ENCODE results near the gene ANXA7.
"Not testable (repeated sequence)": the region's sequence is repeated elsewhere in the genome, so short reads cannot be mapped to it uniquely, and the experiment has no call there.

Gene ANXA7

GRCh38 chr10:73408061-73408460 is 5.8 kb downstream of the ANXA7 start:
- no peak for DNase-seq (ENCODE audit: low read depth in 3 of 3)

GRCh38 chr10:73407495-73407894 is 6.4 kb downstream of the ANXA7 start:
- no peak for DNase-seq (ENCODE audit: low read depth in 3 of 3)

DNA sequence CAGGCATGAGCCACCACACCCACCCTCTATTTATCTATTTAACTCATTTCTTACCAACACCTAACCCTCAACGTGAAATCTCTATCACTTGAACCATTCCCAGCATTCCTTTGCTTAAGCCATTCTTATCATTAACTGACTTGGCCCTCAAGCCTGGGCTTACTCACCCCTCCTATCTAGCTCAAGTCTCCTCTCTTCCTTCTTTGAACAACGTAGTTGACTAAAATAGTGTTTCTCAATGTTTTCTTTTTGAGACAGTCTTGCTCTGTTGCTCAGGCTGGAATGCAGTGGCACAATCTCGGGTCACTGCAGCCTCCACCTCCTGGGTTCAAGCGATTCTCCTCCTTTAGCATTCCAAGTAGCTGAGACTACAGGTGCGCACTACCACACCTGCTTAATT is 7.0 kb downstream of the ANXA7 start:
- DNase-seq (ENCODE audit: low read depth in 3 of 3), result no peak

DNA sequence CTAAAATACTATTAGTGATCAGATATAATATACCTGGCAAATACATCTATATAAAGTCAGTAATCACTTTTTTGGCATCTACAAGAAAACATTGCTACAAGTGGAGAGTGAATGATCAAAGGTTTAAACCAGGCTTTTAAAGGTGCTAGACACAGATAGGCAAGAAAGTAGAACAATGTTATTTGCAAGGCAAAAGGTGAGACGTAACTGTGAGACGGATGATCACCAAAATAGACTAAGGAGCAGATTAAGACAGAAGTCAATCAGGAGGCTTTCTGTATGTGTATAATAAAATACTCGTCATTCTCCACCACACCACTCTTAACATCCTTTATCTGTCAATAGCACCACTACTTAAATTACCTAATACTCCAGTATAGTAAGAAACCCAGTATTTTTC is 8.3 kb downstream of the ANXA7 start:
- no peak for DNase-seq (ENCODE audit: low read depth in 3 of 3)

DNA sequence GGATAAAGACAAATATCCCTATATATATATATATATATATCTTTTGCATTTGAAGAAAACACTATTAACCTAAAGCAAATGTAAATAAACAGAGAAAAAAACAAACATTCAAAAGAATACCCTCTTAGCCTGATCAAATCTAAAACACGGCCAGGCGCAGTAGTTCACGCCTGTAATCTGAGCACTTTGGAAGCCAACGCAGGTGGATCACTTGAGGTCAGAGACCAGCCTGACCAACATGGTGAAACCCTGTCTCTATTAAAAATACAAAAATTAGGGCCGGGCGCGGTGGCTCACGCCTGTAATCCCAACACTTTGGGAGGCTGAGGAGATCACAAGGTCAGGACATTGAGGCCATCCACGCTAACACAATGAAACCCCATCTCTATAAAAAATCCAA is 9.2 kb downstream of the ANXA7 start:
- DNase-seq (ENCODE audit: low read depth in 3 of 3), result no peak

DNA sequence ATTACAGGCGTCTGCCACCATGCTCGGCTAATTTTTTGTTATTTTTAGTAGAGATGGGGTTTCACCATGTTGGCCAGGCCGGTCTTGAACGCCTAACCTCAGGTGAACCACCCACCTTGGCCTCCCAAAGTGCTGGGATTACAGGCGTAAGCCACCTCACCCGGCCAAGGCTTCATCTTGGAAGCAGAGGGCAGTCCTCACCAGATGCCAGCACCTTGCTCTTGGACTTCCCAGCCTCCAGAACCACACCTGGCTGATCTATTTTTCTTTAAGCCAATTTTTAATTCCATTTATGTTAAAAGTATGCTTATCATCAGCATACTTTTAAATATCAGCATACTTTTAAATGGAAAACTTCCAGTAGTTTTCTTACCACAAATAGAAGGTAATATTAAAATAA is 12.2 kb downstream of the ANXA7 start:
- DNase-seq (ENCODE audit: low read depth in 3 of 3), result no peak

- no peak for DNase-seq (ENCODE audit: low read depth in 3 of 3)
Observed at GRCh38 chr10:73399063-73399462, 14.8 kb downstream of the ANXA7 start.

DNA sequence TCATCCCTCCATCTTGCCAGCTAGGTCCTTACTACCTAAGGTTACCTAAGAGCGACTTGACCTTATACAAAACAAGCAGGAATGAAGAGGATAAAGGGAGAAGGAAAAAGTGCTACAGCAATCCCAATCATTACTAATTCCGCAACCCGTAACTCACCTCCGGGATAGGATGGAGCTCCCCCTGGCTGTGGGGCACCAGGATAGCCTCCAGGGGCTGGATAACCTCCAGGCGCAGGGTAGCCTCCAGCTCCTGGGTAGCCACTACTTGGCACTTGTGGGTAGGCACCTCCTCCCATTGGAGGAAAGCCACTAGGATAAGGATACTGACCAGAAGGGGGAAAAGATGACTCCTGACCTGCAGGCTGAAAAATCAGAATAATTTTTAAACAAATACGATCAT is 15.8 kb downstream of the ANXA7 start:
- no peak for DNase-seq (ENCODE audit: low read depth in 3 of 3)

GRCh38 chr10:73394325-73394724 is 19.5 kb downstream of the ANXA7 start:
- not testable (repeated sequence) for DNase-seq (ENCODE audit: low read depth in 3 of 3)

- no peak for DNase-seq (ENCODE audit: low read depth in 3 of 3)
Observed at GRCh38 chr10:73388228-73388627, 25.6 kb downstream of the ANXA7 start.

- no peak for DNase-seq (ENCODE audit: low read depth in 3 of 3)
Observed at GRCh38 chr10:73386583-73386982, 27.3 kb downstream of the ANXA7 start.

DNA sequence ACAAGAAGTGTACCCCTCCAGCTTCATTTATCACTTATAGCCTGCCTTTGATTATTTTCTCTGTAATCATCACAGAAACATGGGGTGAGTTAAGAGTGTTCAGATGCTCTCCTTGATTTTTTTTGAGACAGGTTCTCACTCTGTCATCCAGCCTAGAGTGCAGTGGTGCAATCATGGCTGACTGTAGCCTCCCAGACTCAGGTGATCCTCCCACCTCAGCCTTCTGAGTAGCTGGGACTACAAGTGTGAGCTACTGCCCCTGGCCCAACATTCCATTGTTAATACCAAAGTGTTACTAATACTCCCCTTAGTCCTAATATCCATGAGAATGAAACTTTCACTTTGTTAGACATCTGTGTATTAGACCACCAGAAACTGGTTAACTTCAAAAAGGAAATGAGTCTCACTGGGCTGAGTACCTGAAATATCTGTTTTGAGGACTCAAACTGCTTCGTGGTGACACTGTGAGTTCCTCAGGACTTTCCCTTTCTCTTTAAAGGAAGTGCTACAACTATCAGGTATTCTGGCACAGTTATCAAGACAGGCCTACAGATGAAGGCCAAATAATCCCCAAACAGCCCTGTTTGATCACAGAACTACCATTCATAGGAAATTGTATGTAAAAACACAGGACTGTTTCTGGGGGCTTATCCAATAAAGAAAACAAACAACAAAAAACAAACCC is 34.7 kb downstream of the ANXA7 start:
- no peak for DNase-seq (ENCODE audit: low read depth in 3 of 3)

DNA sequence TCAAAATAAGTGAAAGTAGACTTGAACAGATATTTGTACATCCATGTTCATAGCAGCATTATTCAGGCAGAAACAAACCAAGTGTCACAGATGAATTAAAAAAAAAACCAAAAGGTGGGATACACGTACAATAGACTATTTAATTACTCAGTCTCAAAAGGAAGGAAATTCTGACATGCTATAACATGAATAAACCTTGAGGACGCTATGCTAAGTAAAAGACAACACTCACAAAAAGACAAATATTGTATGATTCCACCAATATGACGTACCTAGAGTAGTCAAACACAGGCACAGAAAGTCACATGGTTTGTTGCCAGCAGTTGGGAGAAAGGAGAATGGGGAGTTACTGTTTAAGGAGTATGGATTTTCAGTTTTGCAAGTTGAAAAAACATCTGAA is 37.2 kb downstream of the ANXA7 start:
- DNase-seq (ENCODE audit: low read depth in 3 of 3), result no peak

DNA sequence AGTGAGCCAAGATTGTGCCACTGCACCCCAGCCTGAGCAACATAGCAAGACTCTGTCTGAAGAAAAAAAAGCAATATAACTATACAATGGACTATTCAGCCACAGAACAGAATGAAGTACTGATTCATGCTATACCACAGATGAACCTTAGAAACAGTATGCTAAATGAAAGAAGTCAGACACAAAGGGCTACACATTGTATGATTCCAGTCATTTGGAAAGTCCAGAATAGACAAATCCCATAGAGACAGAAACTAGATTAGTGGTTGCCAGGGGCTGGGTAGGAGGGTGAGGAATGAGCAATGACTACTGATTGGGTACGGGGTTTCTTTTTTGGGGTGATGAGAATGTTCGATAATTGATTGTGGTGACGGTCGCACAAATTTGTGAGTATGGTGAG is 45.6 kb downstream of the ANXA7 start:
- DNase-seq (ENCODE audit: low read depth in 3 of 3), result no peak

DNA sequence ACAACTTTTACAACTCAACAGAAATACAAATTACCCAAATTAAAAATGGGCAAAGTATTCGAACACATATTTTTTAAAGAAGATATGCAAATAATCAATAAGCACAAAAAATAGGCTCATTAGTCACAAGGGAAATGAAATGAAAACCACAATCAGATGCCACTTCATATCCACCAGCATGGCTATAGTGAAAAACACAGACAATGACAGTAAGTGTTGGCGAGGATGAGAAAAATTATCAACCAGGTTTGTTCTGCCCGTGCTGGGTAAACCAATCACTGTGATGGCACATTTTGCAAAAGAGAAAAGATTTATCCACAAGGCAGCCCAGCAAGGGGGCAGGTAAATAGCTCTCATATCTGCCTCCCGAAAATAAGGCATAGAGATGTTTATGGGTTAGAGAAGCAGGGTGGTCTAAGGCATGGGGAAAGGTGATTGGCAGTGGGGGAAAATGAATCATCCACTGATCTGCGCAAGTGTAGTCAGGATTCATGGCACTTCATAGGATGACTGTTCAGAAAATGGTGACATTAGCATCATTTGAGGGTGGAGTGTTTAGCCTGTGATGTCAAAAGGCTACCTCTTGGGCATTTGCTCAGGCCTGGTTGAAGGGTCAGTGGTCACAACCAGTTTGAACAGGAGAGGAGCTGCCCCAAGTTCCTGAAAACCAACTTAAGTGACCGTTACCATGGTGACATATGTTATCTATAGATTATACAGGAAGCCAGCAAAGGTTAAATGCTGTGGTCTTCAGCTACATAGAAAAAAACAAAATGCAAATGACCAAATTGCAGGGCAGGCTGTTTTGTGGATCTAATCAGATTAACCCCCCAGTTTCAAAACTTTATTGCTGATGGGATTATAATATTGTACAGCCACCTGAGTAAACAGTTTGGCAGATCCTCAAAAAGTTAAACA is 47.2 kb downstream of the ANXA7 start:
- DNase-seq (ENCODE audit: low read depth in 3 of 3), result no peak

DNA sequence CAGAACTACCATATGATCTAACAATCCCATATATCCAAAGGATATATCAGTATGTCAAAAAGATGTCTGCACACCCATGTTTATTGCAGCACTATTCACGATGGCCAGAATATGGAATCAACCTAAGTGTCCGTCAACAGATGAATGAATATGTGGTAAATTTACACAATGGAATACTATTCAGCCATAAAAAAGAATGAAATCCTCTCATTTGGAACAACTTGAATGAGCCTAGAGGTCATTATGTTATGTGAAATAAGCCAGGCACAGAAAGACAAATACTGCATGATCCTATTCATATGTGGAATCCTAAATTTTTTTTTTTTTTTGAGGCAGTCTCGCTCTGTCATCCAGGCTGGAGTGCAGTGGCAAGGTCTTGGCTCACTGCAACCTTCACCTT is 48.9 kb downstream of the ANXA7 start:
- no peak for DNase-seq (ENCODE audit: low read depth in 3 of 3)

GRCh38 chr10:73359492-73359891 is 54.4 kb downstream of the ANXA7 start:
- no peak for DNase-seq (ENCODE audit: low read depth in 3 of 3)

DNA sequence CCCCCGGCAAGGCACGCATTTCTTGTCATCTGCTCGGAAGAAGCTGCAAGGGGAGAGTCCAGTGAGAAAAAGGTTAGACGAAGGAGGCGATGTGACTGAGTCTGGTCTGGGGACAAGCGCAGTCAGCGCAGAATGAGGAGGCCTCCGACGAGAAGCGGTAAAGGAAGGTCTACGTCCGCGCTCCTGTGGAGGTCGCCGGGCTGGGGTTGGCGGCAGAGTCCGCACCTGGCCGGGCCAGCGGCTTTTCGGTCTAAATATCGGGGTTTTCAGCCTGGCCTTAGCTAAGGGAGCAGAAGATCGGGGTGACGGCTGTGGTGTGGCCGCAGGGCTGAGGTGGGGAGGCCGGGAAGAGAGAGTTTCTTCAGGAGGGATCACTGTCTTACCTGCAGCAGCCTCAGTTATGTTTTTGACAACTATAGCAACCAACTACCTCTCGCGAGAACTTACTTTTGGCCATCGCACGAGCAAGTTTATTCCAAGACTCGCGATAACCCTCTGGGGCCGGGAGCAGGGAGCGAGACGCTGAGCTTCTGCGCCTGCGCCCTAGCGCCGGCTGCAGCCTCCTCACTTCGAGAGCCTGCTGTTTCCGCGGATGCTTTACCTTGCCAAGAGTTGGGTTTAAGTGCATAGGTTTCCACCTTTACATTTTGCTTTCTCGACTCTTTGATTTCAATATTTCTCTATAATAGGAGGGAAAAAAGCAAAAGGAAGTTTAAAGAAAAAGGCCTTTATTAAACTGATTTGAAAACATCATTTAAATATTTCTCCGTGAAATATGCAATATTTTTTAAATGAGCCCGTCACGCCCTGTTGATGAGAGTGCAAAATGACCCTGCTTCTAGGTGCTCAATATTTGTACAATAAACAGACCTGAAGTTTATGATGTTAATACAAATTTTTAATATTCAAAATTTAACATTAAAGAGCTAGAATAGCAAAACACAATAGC is 55.3 kb downstream of the ANXA7 start, which contains the start of gene CFAP70:
Gene CFAP70 (minus strand): TSS at position 534 of the 949 bp plus-strand sequence. CDS start 4,068 bp downstream, outside the sequence.
- peak; percentile 78 to 88 (median 85) for DNase-seq (ENCODE audit: low read depth in 3 of 3)

GRCh38 chr10:73357821-73358220 is 56.0 kb downstream of the ANXA7 start:
- no peak for DNase-seq (ENCODE audit: low read depth in 3 of 3)

- DNase-seq (ENCODE audit: low read depth in 3 of 3), result no peak
Observed at GRCh38 chr10:73357166-73357565, 56.7 kb downstream of the ANXA7 start.

GRCh38 chr10:73344269-73344668 is 69.6 kb downstream of the ANXA7 start:
- DNase-seq (ENCODE audit: low read depth in 3 of 3), result no peak

GRCh38 chr10:73340121-73340520 is 73.7 kb downstream of the ANXA7 start:
- DNase-seq (ENCODE audit: low read depth in 3 of 3), result no peak

Measured in stimulated activated CD4-positive, alpha-beta T cell treated with anti-CD3 and anti-CD28 coated beads, TNF-alpha, amount 100 ng/mL, for 24 hours (primary cell).